GM18508 (cell line): ENCODE results near the gene PLEKHM2.
A peak's percentile ranks its signal among the peaks of the same experiment; 100 is the strongest.
"Not testable (repeated sequence)": the region's sequence is repeated elsewhere in the genome, so short reads cannot be mapped to it uniquely, and the experiment has no call there.

Experiments
- ATAC-seq: cut with Tn5 transposase; IDR thresholded peaks from one replicate; pipeline ENCODE4 v1.9.1; 2021; ENCODE audit warnings: moderate number of reproducible peaks; ENCODE audit not compliant: insufficient read depth, unreplicated experiment

The PLEKHM2 gene

DNA sequence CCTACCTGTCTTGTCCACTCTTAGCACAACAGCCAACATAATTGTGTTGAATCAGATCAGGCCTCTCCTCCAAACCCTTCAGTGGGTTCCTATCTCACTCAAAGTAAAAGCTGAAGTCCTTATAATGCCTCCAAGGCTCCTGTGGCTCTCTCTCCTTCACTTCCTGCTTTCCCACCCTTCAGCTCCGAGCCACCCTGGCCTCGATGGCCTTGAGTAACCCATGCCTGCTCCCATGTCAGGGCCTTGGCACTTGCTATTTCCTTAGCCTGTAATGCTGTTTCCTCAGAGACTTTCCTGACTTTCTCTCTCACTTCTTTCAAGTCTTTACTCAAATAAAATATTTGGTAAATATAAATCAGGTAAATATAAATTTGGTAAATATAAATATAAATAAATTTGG lies 8.1 kb upstream of the PLEKHM2 start:
- no peak for ATAC-seq

DNA sequence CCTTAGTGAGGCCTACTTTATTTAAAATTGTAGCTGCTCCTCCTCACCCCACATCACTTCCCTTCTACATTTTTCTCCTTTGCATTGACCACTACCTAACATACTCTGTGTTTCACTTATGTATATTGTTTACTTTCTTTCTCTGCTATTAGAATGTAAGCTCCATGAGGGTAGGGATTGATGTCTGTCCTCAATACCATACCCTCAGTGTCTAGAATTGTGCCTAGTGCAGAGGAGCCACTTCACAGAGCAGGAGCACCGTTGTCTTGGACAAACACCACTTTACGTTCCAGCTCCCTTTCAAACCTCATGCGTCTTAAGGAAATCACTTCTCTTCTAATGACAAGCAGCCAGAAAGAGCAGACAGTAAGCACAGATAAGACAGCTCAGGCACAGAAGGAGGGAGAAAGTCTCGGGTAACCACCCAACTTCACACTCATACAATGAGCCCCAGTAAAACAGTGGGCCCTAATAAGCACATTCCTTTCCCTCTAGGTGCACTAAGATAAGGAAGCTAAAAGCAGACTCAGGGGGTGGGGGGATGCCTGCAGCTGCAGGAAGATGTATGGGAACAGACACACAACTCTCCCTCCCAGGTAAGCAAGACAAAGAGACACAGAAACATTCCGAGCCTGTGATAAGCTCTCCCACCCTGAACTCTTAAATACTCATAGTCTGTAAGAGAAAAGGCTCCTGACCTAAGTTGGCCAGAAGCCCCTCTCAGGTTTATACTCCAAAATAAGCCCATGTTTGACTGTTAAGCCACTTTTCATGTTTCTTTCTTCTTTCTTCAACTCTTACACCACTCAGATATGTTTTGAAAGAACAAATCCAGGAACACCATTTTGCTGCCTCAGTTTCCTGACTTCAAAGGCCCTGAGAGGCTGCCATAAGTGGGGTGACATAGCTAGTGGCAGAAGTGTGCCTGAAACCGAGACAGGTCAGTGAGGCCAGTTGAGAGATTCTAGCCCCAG lies 7.1 kb upstream of the PLEKHM2 start:
- no peak for ATAC-seq

DNA sequence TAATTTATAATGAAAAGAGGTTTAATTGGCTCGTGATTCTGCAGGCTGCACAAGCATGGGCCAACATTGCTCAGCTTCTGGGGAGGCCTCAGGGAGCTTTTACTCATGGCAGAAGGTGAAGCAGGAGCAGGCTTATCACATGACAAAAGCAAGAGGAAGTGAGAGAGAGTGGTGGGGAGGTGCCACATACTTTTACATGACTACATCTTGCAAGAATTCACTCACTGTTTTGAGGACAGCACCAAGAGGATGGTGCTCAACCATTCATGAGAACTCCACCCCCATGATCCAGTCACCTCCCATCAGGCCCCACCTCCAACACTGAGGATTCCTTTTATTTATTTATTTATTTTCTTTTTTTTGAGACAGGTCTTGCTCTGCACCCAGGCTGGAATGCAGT lies 5.5 kb upstream of the PLEKHM2 start:
- ATAC-seq = no peak

DNA sequence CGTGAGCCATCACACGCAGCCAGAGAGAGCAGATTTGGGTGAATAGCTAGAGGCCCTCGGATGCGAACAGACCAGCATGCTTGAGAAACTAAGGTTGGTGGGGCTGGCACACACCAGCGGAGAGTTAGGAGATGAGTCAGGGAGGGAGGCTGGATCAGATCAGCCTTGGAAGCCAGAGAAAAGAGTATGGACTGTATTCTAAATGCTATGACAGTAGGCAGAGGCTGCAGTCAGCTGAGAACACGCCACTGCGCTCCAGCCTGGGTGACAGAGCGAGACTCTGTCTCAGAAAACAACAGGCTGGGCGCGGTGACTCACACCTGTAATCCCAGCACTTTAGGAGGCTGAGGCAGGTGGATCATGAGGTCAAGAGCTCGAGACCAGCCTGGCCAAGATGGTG lies 4.0 kb upstream of the PLEKHM2 start:
- ATAC-seq = no peak

DNA sequence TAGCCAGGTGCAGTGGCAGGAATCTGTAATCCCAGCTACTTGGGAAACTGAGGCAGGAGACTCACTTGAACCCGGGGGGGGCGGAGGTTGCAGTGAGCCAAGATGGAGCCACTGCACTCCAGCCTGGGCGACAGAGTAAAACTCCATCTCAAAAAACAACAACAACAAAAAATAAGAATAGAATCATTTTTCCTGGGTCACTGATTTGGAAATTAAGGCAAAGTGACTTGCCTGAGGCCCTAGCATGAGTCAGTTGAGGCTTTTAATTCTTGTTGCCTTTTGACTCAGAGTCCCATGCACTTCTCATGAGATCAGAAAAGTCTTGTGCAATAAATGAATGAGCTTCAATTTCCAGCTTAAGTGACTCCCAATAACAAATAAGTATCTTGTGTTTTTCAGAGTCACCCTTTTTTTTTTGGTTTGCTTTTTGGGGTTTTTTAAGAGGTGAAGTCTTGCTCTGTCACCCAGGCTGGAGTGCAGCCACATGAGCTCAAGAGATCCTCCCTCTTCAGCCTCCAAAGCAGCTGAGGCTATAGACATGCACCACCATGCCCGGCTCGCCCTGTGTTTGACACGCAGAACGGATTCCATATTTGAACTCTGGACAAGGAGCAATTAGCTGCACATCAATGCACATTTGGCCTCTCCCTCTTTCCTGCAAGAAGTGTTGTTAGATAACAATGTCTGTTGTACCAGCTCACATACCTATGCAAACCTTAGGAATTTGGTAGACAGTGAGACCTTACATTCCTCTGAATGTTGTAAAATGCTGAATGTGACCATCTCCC lies 3.4 kb upstream of the PLEKHM2 start:
- ATAC-seq = no peak

DNA sequence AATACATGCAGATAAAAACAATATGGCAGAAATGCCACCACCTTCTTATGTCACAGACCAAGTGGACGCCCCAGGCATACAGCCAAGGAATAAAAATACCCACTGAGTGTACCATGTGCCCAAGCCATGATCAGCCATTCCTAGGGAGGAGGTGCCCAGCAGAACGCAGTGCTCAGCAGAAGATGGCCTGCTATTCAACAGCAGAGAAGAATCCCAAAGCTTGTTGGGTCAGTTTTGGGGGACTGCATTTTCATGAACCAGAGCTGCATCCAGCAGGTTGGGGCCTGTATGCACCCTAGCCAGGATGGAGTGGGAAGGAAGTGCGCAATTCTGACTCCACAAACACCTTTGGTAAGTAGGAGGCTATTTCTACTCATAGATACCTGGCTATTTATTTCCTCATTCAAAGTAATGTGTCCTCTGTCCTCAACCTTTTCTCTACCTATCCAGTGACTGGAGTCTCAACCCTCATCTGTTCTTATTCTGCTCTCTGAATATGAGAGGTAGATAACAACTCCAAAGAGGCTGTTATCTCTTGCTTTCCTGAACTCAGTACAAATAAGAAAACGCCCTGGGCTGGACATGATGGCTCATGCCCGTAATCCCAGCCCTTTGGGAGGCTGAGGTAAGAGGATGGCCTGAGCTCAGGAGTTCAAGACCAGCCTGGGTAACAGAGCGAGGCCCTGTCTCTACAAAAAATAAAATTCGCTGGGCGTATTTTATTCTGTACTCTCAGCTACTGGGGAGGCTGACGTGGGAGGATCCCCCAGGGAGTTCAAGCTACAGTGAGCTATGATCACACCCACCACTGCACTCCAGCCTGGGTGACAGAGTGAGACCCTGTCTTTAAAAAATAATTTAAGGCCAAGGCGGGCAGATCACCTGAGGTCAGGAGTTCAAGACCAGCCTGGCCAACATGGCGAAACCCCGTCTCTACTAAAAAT lies 2.5 kb upstream of the PLEKHM2 start:
- no peak for ATAC-seq

DNA sequence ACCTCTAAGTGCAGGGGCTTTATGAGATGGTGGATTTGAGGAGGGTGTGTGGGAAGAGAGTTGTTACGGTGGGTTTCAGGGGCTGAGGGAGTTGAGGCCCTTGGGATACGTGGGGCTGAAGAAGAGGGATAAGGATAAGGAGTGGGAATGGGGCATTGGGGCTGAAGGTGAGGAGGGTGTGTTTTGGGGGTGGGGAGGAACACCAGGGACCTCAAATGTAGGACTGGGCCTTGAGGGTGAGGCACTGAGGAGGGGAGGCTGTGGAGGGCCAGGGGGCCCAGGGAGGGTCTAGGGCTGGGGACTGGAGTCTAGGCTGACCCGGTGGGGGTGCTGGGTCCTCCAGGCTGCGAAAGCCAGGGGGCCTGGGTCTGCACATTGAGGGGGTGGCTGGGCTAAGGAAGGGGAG lies 1.2 kb upstream of the PLEKHM2 start:
- ATAC-seq = no peak

DNA sequence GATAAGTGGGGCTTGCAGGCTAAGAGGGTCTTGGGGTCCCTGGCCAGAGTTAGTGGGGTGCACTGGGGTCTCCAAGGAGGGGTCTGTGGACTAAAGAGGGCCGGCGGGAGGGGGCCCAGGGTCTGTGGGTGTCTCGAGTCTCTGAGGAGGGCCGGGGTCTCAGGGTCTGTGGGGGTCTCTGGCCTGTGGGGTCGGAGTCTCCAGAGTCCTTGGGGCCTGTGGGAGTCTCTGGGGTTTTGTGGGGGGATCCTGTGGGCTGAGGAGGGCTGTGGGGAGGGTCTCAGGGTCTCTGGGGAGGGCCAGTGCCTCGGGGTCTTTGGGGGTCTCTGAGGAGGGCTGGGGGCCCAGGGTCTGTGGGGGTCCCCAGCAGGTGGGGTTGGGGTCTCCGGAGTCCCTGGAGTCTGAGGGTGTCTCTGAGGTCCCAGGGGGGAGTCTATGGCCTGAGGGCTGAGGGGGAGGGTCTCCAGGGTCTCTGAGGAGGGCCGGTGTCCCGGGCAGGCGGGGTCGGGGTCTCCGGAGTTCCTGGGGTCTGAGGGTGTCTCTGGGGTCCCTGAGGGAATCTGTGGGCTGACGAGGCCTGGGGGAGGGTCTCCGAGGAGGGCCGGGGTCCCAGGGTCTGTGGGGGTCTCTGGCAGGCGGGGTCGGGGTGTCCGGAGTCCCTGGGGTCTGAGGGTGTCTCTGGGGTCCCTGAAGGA lies 628 bp upstream of the PLEKHM2 start:
- ATAC-seq = no peak

DNA sequence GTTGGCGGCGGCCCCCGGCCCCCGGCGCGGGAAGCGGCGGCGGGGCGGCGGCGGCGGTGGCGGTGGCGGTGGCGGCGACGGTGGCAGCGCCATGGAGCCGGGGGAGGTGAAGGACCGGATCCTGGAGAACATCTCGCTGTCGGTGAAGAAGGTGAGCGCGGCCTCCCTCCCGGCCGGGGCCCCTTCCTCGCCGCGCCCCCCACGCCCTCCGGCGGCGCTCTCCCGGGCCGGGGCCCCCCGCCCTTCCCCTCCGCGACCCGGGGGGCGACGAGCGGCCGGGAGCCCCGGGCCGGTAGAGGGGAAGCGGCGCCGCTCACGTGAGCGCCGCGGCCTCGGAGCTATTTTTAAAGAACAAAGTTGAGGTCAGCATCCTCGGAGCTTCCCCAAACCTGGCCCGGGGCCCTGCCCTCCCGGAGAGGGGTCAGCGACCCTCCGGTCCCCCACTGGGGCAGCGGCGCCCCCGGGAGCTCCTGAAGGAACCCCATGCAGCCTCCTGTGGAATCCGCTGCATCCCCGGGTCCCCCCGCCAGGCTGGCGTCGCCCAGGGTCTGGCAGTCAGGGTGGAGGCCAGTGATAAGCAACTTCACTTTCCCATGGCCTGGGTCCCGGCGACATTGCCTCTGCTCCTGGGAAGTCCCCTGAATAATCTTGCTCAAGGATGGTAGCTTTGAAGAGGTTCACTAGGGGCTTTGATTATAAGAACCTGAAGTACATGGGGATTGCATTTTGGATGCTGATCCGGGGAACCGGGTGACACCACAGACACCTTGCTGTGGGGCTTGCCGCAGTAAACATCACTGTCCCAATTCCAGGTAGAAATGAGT lies 560 bp downstream of the PLEKHM2 start:
- ATAC-seq = no peak

DNA sequence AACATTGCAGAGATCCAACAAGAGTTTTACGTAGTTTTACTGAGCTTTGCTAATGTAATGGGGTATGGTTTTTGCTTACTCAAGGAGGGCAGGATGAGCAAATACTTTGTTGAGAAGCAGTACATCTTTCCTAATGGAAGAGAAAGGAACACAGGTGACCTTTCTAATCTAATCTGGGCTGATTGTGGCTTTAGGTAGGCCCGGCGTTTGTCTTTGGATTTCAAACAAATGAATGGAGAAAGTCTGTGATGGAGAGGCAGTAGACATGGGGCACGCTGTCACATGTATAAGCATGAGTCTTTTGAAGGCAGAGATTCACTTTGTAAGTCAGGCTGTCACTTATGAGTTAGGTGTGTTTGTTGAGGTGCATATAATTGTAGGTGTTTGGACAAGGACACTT lies 1.7 kb downstream of the PLEKHM2 start:
- ATAC-seq = no peak

DNA sequence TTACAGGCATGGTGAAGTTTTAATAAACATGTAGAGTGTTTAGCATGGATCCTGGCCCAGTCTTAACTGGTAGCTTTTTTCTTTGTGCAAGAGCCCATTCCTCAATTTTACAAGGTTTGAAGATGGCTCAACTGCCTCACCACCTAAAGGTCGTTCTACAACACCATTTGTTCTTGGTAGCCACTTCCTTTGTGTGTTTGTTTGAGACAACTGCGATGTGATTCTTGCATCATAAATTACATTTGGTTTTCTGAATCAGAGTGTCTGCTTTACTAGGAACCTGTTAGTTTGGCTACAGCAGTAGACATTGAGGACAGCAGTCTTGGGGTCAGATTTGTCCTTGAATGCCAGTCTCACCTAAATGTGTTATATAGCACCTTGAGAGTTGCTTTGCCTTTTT lies 3.3 kb downstream of the PLEKHM2 start:
- no peak for ATAC-seq

DNA sequence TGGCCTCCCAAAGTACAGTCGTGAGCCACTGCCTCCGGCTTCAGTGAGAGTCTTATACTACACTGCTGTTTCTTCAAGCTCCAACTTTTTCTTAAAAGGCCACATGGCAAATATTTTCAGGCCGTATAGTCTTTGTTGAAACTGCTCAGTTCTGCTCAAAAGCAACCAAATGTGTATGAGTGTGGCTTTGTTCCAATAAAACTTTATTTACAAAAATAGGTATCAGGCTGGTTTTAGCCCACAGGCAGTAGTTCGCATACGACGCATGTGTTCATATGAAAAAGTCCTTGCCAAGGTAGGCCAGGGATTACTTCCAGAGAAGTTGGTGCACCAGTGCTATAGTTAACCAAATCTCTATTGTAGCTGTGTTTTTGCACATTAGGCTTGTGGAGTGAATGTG lies 6.2 kb downstream of the PLEKHM2 start:
- no peak for ATAC-seq

DNA sequence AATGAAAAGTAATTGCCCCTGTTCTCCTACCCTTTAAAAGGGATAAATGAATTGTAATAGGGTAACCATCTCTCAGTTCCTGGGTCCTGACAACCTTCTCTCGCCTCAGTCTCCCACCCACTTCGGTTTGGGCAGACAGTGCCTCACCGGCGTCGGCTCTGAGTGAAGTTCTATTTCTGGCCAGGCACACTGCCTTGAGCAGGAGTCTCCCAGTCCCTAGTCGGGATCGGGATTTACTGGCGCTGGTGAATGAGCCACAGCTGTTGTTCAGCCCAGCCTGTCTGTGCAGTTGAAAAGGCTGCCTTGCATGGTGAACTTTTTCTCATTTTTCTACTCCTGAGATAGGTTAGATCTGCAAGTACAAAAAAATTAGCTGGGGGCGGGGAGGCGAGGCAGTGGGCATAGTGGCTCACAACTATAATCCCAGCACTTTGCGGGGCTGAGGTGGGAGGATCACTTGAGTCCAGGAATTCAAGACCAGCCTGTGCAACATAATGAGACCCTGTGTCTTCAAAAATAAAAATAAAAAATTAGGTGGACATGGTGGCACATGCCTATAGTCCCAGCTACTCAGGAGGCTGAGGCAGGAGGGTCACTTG lies 7.4 kb downstream of the PLEKHM2 start:
- ATAC-seq = no peak

DNA sequence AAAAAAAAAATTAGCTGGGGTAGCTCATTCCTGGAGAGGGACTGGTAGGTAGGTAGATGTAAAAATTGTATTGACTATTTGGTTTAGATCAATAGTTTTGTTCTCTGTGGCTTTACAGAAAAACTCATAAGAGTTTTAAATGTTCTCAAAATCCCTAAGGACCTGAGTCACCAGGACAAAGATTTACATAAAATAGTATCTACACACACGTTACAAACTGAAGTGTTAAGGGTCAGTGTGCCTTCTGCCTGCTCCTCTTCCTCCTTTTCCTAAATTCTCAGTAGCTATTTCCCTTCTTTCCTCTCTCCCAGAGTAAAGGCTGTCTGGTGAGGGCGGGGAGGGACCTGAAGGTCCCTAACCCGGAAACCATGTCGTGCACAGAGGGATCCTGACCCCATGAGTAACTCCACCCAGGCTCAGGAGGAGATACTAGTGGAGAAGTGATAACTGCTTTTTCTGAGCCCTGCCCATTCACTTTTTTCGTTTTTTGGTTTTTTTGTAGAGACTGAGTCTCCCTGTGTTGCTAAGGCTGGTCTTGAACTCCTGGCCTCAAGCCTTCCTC lies 8.1 kb downstream of the PLEKHM2 start:
- ATAC-seq = no peak

DNA sequence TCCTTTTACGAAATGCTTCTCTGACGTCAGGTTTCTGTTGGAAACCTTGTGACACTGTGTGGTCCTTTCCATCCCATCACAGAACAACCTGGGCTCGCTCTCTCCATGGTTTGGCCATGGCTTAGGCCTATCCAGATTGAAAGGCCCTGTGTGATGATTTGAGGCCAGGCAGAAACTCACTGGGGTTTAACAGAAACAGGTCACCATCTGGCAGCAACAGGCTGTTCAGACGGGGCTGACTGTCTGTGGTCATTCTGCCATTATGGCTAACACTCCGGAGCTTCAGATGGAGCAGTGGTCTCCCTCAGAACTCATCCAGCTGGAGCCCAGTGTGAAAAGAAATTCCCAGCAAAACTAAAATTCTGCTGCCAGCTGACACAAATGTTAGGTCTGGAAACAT lies 9.3 kb downstream of the PLEKHM2 start:
- ATAC-seq = no peak

DNA sequence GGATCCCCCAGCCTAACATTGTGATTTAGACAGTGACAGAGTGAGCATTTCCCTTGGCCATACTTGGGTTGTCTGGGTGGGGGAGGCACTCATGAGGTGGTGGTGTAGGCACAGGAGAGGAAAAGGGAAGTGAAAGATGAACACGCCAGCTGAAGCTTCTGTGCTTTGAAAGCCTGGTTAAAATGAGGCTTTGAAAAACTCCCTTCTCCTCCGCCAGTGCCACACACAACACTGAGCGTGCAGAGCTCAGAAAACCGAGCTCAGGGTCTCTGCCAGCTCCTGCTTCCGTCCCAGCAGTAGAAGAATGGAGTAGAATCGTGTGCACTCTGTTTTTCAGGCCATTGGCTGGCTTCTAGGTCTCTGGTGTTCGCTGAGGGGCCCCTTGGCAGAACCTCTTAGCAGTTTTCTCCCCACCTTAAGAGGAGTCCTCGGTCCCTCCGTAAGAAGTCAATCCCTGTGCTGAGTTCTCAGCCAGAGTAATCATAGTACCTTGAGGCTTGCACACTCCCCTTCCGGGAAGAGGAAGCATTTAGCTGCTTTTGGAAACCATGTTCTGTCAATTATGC lies 12.9 kb downstream of the PLEKHM2 start:
- peak; percentile 73 for ATAC-seq

DNA sequence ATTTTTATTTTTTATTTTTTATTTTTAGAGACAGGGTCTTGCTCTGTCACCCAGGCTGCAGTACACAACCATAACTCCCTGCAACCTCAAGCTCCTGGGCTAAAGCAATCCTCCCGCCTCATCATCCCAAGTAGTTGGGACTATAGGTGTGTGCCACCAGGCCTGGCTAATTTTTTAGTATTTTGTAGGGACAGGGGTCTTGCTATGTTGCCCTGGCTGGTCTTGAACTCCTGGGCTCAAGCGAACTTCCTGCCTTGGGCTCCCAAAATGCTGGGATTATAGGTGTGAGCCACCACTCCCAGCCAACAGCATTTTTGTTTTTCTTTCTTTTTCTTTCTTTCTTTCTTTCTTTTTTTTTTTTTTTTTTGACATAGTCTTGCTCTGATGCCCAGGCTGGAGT lies 14.1 kb downstream of the PLEKHM2 start:
- ATAC-seq = no peak

DNA sequence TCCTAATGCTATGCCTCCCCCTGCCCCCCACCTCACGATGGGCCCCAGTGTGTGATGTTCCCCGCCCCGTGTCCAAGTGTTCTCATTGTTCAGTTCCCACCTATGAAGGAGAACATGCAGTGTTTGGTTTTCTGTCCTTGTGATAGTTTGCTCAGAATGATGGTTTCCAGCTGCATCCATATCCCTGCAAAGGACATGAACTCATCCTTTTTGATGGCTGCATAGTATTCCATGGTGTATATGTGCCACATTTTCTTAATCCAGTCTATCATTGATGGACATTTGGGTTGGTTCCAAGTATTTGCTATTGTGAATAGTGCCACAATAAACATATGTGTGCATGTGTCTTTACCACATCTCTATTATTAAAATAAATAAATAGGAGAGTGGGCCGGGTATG lies 15.2 kb downstream of the PLEKHM2 start:
- ATAC-seq = not testable (repeated sequence)
